HEK293T (cell line): Measurements from ENCODE around the gene SFTA2.

Experiments used
- ARNT ChIP-seq: fragments of 450-650 bp; IDR thresholded peaks from 2 replicates; pipeline ENCODE4 v1.6.1; 2017; ENCODE audit warnings: mild to moderate bottlenecking
- BHLHE40 ChIP-seq: fragments of 450-650 bp; IDR thresholded peaks from 2 replicates; pipeline ENCODE4 v1.6.1; 2016; ENCODE audit warnings: mild to moderate bottlenecking, moderate library complexity, borderline replicate concordance
- ELF4 ChIP-seq: fragments of 450-650 bp; IDR thresholded peaks from 2 replicates; pipeline ENCODE4 v1.6.1; 2017; ENCODE audit warnings: antibody characterized with exemption
- FOXA1 ChIP-seq: fragments of 450-650 bp; IDR thresholded peaks from 2 replicates; pipeline ENCODE4 v1.6.1; 2016; ENCODE audit warnings: mild to moderate bottlenecking
- FOXK2 ChIP-seq: fragments of 450-650 bp; IDR thresholded peaks from 2 replicates; pipeline ENCODE4 v1.6.1; 2016; ENCODE audit warnings: mild to moderate bottlenecking
- LEF1 ChIP-seq: fragments of 450-650 bp; IDR thresholded peaks from 2 replicates; pipeline ENCODE4 v1.6.1; 2017; ENCODE audit warnings: mild to moderate bottlenecking, borderline replicate concordance
- SP1 ChIP-seq: fragments of 450-650 bp; IDR thresholded peaks from 2 replicates; pipeline ENCODE4 v1.6.1; 2017
- SUZ12 ChIP-seq: fragments of 450-650 bp; IDR thresholded peaks from 2 replicates; pipeline ENCODE4 v1.6.1; 2016; ENCODE audit warnings: mild to moderate bottlenecking

DNA sequence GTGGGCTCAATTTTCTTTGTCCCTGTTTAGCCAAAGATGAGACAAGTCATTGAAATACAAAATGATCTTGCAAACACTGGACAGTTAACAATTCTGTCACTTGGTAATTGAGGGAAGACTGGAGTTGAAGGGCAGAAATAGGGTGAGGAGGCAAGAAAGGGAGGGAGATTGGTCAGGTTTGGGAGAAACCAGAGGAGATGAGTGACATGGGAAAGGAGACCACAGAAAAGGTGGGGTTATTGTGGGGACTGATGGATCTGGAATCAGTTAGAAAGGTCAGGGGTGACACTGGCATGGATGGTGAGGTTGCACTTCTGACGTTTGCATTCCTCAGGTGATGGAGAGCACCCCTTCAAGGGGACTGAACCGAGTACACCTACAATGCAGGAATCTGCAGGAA, 23.3 kb downstream of the SFTA2 start:
- TF ChIP-seq SUZ12, result no peak
- no peak for TF ChIP-seq ELF4
- TF ChIP-seq SP1, result no peak
- no peak for TF ChIP-seq FOXK2
- TF ChIP-seq FOXA1, result no peak
- no peak for TF ChIP-seq BHLHE40
- no peak for TF ChIP-seq ARNT
- TF ChIP-seq LEF1, result no peak
